ENCODE data around the gene ARHGEF33.

ARHGEF33 gene

DNA sequence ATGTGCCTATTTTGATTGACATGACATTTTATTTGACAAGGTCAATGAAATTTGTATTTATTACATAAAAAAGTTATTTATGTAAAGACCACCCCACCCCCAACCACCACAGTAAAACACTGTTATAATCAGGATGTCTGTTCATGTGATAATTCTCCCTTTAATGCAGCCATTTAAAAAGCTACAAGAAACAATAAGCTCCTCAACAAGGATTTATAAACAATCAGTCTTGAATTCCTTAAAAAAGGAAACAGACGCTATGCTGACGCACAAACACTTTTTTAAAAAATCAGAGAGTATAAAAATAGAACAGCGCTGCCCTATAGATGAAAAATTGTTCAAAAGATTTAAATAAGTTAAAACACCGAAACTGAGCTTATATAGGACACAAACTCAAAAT, 129.0 kb downstream of the ARHGEF33 start:
- no peak for DNase-seq (ENCODE audit: low spot score)

DNA sequence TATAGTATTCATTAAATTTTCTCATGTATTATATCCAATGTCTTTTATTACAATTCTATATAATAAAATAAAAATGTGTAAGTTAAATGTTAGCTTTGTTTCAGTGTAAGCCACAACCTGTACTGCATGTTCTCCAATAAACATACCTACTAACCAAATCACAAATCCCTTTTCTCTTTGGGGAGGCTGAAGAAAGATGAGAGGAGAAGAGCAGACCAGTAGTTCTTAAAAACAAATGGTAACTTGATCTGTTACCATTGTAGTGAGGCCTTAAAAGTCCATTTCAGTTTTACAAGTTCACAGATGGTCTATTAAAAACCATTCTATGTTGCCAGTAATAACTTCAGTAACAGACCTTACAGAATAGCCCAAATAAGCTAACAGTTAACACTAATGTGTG, 130.7 kb downstream of the ARHGEF33 start:
- no peak for DNase-seq (ENCODE audit: low spot score)

DNA sequence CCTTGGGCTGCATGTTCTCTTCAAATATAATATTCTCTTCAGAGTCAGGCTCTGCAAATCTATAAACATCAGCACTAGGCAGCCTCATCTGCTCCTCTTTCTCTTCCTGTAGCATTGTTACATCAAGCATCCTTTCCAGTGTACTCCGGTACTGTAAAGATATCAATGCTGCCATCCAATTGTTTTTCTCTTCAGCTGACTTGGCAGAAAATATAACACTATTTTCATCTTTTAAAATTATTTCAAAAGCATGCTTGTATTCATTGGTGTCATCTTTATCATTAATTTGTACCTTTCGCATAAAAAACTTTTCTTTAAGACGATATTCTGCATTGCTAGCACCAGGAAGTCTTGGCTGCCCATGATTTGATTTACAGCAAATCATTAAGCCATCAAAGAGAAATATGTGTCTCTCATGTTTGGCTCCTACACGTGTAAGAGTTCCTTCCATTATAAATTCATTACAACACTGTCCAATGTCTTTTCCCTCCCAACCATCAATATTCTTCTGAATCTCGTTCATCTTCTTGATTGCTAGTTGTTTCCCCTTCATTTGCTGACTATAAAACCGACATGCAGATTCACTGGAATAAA, 133.1 kb downstream of the ARHGEF33 start:
- no peak for DNase-seq (ENCODE audit: low spot score)

DNA sequence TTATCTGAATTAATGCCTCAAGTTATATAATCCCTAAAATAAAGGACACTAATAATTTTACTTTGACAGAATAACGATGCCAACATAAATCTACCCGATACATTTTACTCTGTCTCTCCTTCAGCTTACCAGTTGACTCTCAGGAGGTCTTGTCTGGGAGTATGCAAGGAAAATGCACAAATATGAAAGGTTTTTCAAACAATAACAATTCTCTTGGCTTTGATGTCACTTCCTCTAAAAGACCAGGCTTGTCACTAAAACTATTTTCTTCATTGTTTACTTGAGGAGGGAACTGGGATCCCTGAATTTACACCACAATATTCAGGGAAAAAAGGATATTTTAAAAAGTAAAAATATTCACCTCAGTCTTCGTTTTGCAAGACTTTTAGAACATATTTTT, 134.0 kb downstream of the ARHGEF33 start:
- no peak for DNase-seq (ENCODE audit: low spot score)

DNA sequence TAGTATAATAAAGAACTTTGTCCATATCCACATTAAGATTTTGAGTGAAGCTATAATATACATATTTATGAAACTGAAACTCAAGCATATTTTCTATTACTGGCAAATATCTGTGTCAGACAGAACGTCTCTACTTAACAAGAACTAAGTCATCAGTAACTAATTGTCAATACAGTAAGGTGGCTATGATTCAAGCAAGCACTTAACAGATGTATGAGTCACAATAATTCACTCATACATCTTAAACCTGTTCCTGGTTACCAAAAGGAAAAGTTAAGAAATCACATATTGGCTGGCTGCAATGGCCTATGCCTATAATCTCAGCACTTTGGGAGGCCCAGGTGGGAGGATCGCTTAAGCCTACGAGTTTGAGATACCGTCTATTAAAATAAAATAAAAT, 135.2 kb downstream of the ARHGEF33 start:
- DNase-seq (ENCODE audit: low spot score): no peak

Measured in putamen (tissue), 1 donor.